ENCODE measurements around the gene SENP3. TPM values are rescaled to one million over a fixed set of nuclear protein-coding genes. Genes with fewer than 3 reads are reported as not detected.

The SENP3 gene
- total RNA-seq, 2 donors from 2014 or later = 71.5 to 82.3 TPM

GRCh38 chr17:7557775-7558543 lies 3.8 kb upstream of the SENP3 start:
- Mint-ChIP-seq H3K27ac (peak overlapping the region; percentile 78), H3K36me3 (ENCODE audit: low read depth) (peaks cover 4% of the 10 kb centered on the region), H3K9me3 (no peaks in the 10 kb centered on the region), H3K4me3 (peak overlapping the region; percentile 31), H3K4me1 (peaks cover 35% of the 10 kb centered on the region), H3K27me3 (ENCODE audit: insufficient read depth) (no peaks in the 10 kb centered on the region)
- Histone ChIP-seq H3K27ac (ENCODE audit: low read depth, low read length) (no peak overlapping the region), H3K4me1 (ENCODE audit: control insufficient read depth, insufficient read depth, low read length) (peaks cover 3% of the 10 kb centered on the region), H3K27me3 (ENCODE audit: control insufficient read depth, insufficient read depth, low read length, poor library complexity, severe bottlenecking) (no peaks in the 10 kb centered on the region), H3K4me3 (ENCODE audit: low read length) (no peak overlapping the region), H3K36me3 (ENCODE audit: control insufficient read depth, insufficient read depth, low read length) (no peaks in the 10 kb centered on the region), H3K9me3 (ENCODE audit: control insufficient read depth, low read length) (no peaks in the 10 kb centered on the region), H3K9ac (ENCODE audit: extremely low read depth, low read length, poor library complexity, severe bottlenecking) (no peak overlapping the region)
- WGBS, 2 experiments (ENCODE audit: insufficient coverage in 1 of 2, insufficient read length in 1 of 2) = 40 to 46% methylated on average over 13 to 21 of the region's 21 CpGs
- TF ChIP-seq, protein P1, sequence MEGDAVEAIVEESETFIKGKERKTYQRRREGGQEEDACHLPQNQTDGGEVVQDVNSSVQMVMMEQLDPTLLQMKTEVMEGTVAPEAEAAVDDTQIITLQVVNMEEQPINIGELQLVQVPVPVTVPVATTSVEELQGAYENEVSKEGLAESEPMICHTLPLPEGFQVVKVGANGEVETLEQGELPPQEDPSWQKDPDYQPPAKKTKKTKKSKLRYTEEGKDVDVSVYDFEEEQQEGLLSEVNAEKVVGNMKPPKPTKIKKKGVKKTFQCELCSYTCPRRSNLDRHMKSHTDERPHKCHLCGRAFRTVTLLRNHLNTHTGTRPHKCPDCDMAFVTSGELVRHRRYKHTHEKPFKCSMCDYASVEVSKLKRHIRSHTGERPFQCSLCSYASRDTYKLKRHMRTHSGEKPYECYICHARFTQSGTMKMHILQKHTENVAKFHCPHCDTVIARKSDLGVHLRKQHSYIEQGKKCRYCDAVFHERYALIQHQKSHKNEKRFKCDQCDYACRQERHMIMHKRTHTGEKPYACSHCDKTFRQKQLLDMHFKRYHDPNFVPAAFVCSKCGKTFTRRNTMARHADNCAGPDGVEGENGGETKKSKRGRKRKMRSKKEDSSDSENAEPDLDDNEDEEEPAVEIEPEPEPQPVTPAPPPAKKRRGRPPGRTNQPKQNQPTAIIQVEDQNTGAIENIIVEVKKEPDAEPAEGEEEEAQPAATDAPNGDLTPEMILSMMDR (conservative IDR thresholded peaks at IDR 0.05) = no peak
- DNase-seq = peak; percentile 93

DNA sequence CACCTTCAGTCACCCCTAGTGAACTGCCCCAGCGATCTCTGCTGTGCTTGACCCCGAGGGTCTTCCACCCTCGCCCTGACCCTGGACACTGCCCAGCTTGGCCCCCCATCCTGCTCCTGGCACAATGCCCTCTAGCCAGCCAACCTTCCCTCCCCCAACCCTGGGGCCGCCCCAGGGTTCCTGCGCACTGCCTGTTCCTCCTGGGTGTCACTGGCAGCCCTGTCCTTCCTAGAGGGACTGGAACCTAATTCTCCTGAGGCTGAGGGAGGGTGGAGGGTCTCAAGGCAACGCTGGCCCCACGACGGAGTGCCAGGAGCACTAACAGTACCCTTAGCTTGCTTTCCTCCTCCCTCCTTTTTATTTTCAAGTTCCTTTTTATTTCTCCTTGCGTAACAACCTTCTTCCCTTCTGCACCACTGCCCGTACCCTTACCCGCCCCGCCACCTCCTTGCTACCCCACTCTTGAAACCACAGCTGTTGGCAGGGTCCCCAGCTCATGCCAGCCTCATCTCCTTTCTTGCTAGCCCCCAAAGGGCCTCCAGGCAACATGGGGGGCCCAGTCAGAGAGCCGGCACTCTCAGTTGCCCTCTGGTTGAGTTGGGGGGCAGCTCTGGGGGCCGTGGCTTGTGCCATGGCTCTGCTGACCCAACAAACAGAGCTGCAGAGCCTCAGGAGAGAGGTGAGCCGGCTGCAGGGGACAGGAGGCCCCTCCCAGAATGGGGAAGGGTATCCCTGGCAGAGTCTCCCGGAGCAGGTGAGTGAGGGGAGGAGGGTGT lies 3.0 kb upstream of the SENP3 start, which contains the start of gene TNFSF13:
TNFSF13 (plus strand) TSS at position 207 of the 776 bp plus-strand sequence; CDS start at position 497, 290 bp downstream.
- no peak within 1 kb of the TSS for H3K9ac ChIP-seq (ENCODE audit: extremely low read depth, low read length, poor library complexity, severe bottlenecking)
- no peak within 1 kb of the TSS for H3K27ac ChIP-seq (ENCODE audit: low read depth, low read length)
- H3K4me1 ChIP-seq (ENCODE audit: control insufficient read depth, insufficient read depth, low read length) = peaks cover 3% of the 10 kb centered on the region
- H3K36me3 ChIP-seq (ENCODE audit: control insufficient read depth, insufficient read depth, low read length) = peaks cover 4% of the 10 kb centered on the region
- TF ChIP-seq, protein P1 (conservative IDR thresholded peaks at IDR 0.05) = no peak
- H3K27me3 Mint-ChIP-seq (ENCODE audit: insufficient read depth) = no peaks in the 10 kb centered on the region
- peak within 1 kb of the TSS; percentile 78 for H3K27ac Mint-ChIP-seq
- no peak within 1 kb of the TSS for H3K4me3 ChIP-seq (ENCODE audit: low read length)
- WGBS, 2 experiments (ENCODE audit: insufficient coverage in 1 of 2, insufficient read length in 1 of 2) = 88 to 91% methylated on average over 9 to 16 of the region's 16 CpGs
- H3K4me1 Mint-ChIP-seq = peaks cover 35% of the 10 kb centered on the region
- H3K36me3 Mint-ChIP-seq (ENCODE audit: low read depth) = peaks cover 4% of the 10 kb centered on the region
- DNase-seq = no peak
- H3K27me3 ChIP-seq (ENCODE audit: control insufficient read depth, insufficient read depth, low read length, poor library complexity, severe bottlenecking) = no peaks in the 10 kb centered on the region
- peak within 1 kb of the TSS; percentile 31 for H3K4me3 Mint-ChIP-seq
- H3K9me3 ChIP-seq (ENCODE audit: control insufficient read depth, low read length) = no peaks in the 10 kb centered on the region
- H3K9me3 Mint-ChIP-seq = no peaks in the 10 kb centered on the region

GRCh38 chr17:7559320-7560171 lies 2.2 kb upstream of the SENP3 start:
- Mint-ChIP-seq H3K27ac (peak overlapping the region; percentile 98), H3K4me1 (peaks cover 35% of the 10 kb centered on the region), H3K36me3 (ENCODE audit: low read depth) (peaks cover 9% of the 10 kb centered on the region), H3K27me3 (ENCODE audit: insufficient read depth) (no peaks in the 10 kb centered on the region), H3K4me3 (peak overlapping the region; percentile 79), H3K9me3 (no peaks in the 10 kb centered on the region)
- Histone ChIP-seq H3K4me1 (ENCODE audit: control insufficient read depth, insufficient read depth, low read length) (peaks cover 3% of the 10 kb centered on the region), H3K9ac (ENCODE audit: extremely low read depth, low read length, poor library complexity, severe bottlenecking) (no peak overlapping the region), H3K4me3 (ENCODE audit: low read length) (no peak overlapping the region), H3K27ac (ENCODE audit: low read depth, low read length) (no peak overlapping the region), H3K36me3 (ENCODE audit: control insufficient read depth, insufficient read depth, low read length) (peaks cover 12% of the 10 kb centered on the region), H3K9me3 (ENCODE audit: control insufficient read depth, low read length) (no peaks in the 10 kb centered on the region), H3K27me3 (ENCODE audit: control insufficient read depth, insufficient read depth, low read length, poor library complexity, severe bottlenecking) (no peaks in the 10 kb centered on the region)
- DNase-seq = peak; percentile 63
- TF ChIP-seq, protein P1 (conservative IDR thresholded peaks at IDR 0.05) = no peak
- 88 to 92% methylated on average over 14 to 18 of the region's 18 CpGs for WGBS, 2 experiments (ENCODE audit: insufficient coverage in 1 of 2, insufficient read length in 1 of 2)
